HCT116 (cell line): ENCODE results near the gene PIP5KL1. TPM values are rescaled to one million over a fixed set of nuclear protein-coding genes. Genes with fewer than 3 reads are reported as not detected.
A peak's percentile ranks its signal among the peaks of the same experiment; 100 is the strongest.

Experiments used
- ATAC-seq: fragments of 200-7000 bp; cut with Tn5 transposase; 2 replicates; pipeline ENCODE4 v1.9.1; 2020; ENCODE audit warnings: mild to moderate bottlenecking, moderate library complexity
- BruUV-seq: library from RNA; stranded (reverse); fragments of 400-500 nt; replicated peaks from 2 replicates; lab custom pipeline; 2021; lab: Mats Ljungman, UMichigan
- CTCF ChIA-PET: fragments of 300-600 bp; sonication (Branson Sonifier 250); formaldehyde crosslinking; loops from one replicate; lab custom pipeline; 2021; ENCODE audit warnings: antibody characterized with exemption; lab: Charles Lee
- POLR2A ChIA-PET: fragments of 300-600, 350-600 bp; sonication (Branson Sonifier 250); formaldehyde crosslinking; loops from one replicate; lab custom pipeline; 2021; ENCODE audit warnings: antibody characterized with exemption; lab: Charles Lee
- RAD21 ChIA-PET, 2 experiments: fragments of 300-600 bp; sonication (Branson Sonifier 250); formaldehyde crosslinking; loops; one replicate each; lab custom pipeline; 2023; ENCODE audit warnings: low total read pairs in 2 of 2; ENCODE audit not compliant: uncharacterized antibody in 2 of 2, unreplicated experiment in 2 of 2, low non-redundant PET in 1 of 2; lab: Charles Lee
- DNase-seq: peaks from one replicate; pipeline ENCODE4 v3.0.0-alpha.2; 2010; ENCODE audit warnings: low read depth, low spot score
- H2AFZ ChIP-seq: fragments of 200-600 bp; shearing (Covaris generic), sonication (generic); 2 replicates; pipeline ENCODE4 v1.6.1; 2017; ENCODE audit warnings: low read depth, mixed run types, mixed read lengths, antibody characterized with exemption, low read length; ENCODE audit not compliant: poor library complexity, severe bottlenecking
- H3K27ac ChIP-seq: 2 replicates; pipeline ENCODE4 v1.5.1; 2012; ENCODE audit warnings: low read depth, low read length
- H3K27me3 ChIP-seq: fragments of 200-600 bp; sonication (generic); 2 replicates; pipeline ENCODE4 v1.6.1; 2016; ENCODE audit warnings: mixed run types, low read length, mixed read lengths; ENCODE audit not compliant: insufficient read depth
- H3K36me3 ChIP-seq, 2 experiments: fragments of 200-500 bp in 1 of 2; fragments of 200-600 bp in 1 of 2; sonication (Bioruptor generic) in 1 of 2; sonication (generic) in 1 of 2; 2 replicates each; pipeline versions ENCODE4 v1.5.1 to v1.6.1; 2014 to 2016; ENCODE audit warnings: low read length in 2 of 2, inconsistent platforms in 1 of 2, mixed read lengths in 1 of 2, mixed run types in 1 of 2; ENCODE audit not compliant: insufficient read depth in 2 of 2, control insufficient read depth in 1 of 2
- H3K4me1 ChIP-seq, 2 experiments: fragments of 200-600 bp in 1 of 2; sonication (generic) in 1 of 2; 2 replicates each; pipeline versions ENCODE4 v1.5.1 to v1.6.1; 2012 to 2017; ENCODE audit warnings: low read length in 2 of 2, inconsistent platforms in 1 of 2, mild to moderate bottlenecking in 1 of 2, mixed read lengths in 1 of 2, mixed run types in 1 of 2, moderate library complexity in 1 of 2; ENCODE audit not compliant: insufficient read depth in 2 of 2, control insufficient read depth in 1 of 2
- H3K4me2 ChIP-seq: fragments of 200-600 bp; sonication (generic); 2 replicates; pipeline ENCODE4 v1.6.1; 2017; ENCODE audit warnings: mixed run types, low read length, mixed read lengths
- H3K4me3 ChIP-seq, 2 experiments: fragments of 200-600 bp in 1 of 2; sonication (generic) in 1 of 2; replicated peaks in 1 of 2; 2 replicates each; pipeline ENCODE4 v1.5.1; 2011 to 2016; ENCODE audit warnings: low read length in 2 of 2, control low read depth in 1 of 2, low read depth in 1 of 2, mild to moderate bottlenecking in 1 of 2, mixed read lengths in 1 of 2, mixed run types in 1 of 2
- H3K79me2 ChIP-seq: fragments of 200-600 bp; sonication (generic); 2 replicates; pipeline ENCODE4 v1.6.1; 2017; ENCODE audit warnings: mild to moderate bottlenecking, mixed run types, low read length, moderate library complexity, mixed read lengths; ENCODE audit not compliant: insufficient read depth
- H3K9ac ChIP-seq: fragments of 200-600 bp; sonication (generic); 2 replicates; pipeline ENCODE4 v1.6.1; 2016; ENCODE audit warnings: low read length, mixed read lengths
- H3K9me2 ChIP-seq: fragments of 200-600 bp; sonication (generic), shearing (Covaris generic); 2 replicates; pipeline ENCODE4 v1.6.1; 2017; ENCODE audit warnings: mixed run types, mild to moderate bottlenecking, moderate library complexity; ENCODE audit not compliant: insufficient read depth
- H3K9me3 ChIP-seq, 2 experiments: fragments of 200-500 bp in 1 of 2; fragments of 200-600 bp in 1 of 2; sonication (Bioruptor generic) in 1 of 2; sonication (generic) in 1 of 2; 2 replicates each; pipeline ENCODE4 v1.6.1; 2014 to 2017; ENCODE audit warnings: low read length in 2 of 2, mixed read lengths in 2 of 2, inconsistent platforms in 1 of 2, low read depth in 1 of 2, mild to moderate bottlenecking in 1 of 2, mixed run types in 1 of 2, moderate library complexity in 1 of 2; ENCODE audit not compliant: control insufficient read depth in 1 of 2, insufficient read depth in 1 of 2
- H4K20me1 ChIP-seq: fragments of 200-600 bp; sonication (generic), shearing (Covaris generic); 2 replicates; pipeline ENCODE4 v1.6.1; 2017; ENCODE audit warnings: mixed run types, mild to moderate bottlenecking, moderate library complexity; ENCODE audit not compliant: insufficient read depth
- CBX3 ChIP-seq: IDR thresholded peaks from 2 replicates; pipeline ENCODE4 v1.6.1; 2012; ENCODE audit warnings: low read depth
- CEBPB ChIP-seq: IDR thresholded peaks from 2 replicates; pipeline ENCODE4 v1.6.1; 2012; ENCODE audit warnings: low read depth
- EGR1 ChIP-seq: IDR thresholded peaks from 2 replicates; pipeline ENCODE4 v1.6.1; 2012; ENCODE audit warnings: low read depth
- ELF1 ChIP-seq: IDR thresholded peaks from 2 replicates; pipeline ENCODE4 v1.6.1; 2012; ENCODE audit warnings: low read depth, borderline replicate concordance
- FOSL1 ChIP-seq: IDR thresholded peaks from 2 replicates; pipeline ENCODE4 v1.6.1; 2012; ENCODE audit warnings: low read depth
- MAX ChIP-seq: IDR thresholded peaks from 2 replicates; pipeline ENCODE4 v1.6.1; 2012
- POLR2A ChIP-seq: IDR thresholded peaks from 2 replicates; pipeline ENCODE4 v1.7.0; 2011; ENCODE audit warnings: borderline replicate concordance; ENCODE audit not compliant: insufficient read depth, insufficient read length; ENCODE audit errors: extremely low read depth
- REST ChIP-seq: IDR thresholded peaks from 2 replicates; pipeline ENCODE4 v1.6.1; 2012; ENCODE audit warnings: low read depth
- SIN3A ChIP-seq: IDR thresholded peaks from 2 replicates; pipeline ENCODE4 v1.6.1; 2012; ENCODE audit warnings: low read depth
- SRF ChIP-seq: IDR thresholded peaks from 2 replicates; pipeline ENCODE4 v1.6.1; 2012; ENCODE audit warnings: low read depth
- YY1 ChIP-seq: IDR thresholded peaks from 2 replicates; pipeline ENCODE4 v1.6.1; 2011; ENCODE audit warnings: low read length, low read depth, moderate library complexity, mild to moderate bottlenecking; ENCODE audit not compliant: insufficient replicate concordance; ENCODE audit errors: extremely low read depth
- ZBTB33 ChIP-seq: IDR thresholded peaks from 2 replicates; pipeline ENCODE4 v1.6.1; 2011; ENCODE audit warnings: mild to moderate bottlenecking, low read length, moderate library complexity; ENCODE audit not compliant: insufficient replicate concordance; ENCODE audit errors: extremely low read depth
- ZFX ChIP-seq: fragments of 450-650 bp; IDR thresholded peaks from 2 replicates; pipeline ENCODE4 v1.6.1; 2017
- intact Hi-C: fragments of 100-400 bp; cut with micrococcal nuclease; formaldehyde crosslinking; loops from 2 replicates; pipeline ENCODE4 v1.10.0; 2022
- total RNA-seq: library from RNA; stranded (reverse); gene quantifications from one replicate; pipeline ENCODE4 v1.2.1, GENCODE V29; 2021; ENCODE audit not compliant: unreplicated experiment

The PIP5KL1 gene
- total RNA-seq, 1 experiment from 2014 or later: 37.6 TPM

GRCh38 chr9:127892831-127893230, 37.7 kb downstream of the PIP5KL1 start:
- no TSS peak for BruUV-seq
- H3K27ac ChIP-seq: no peak overlapping the region
- no peaks in the 10 kb centered on the region for H4K20me1 ChIP-seq
- CTCF ChIA-PET: no interaction called here
- no peak overlapping the region for H2AFZ ChIP-seq
- no peaks in the 10 kb centered on the region; the same call in 1 of the 2 replicates for H3K79me2 ChIP-seq
- no peak for DNase-seq
- peaks cover 0 to 15% of the 10 kb centered on the region in 2 experiments; a peak in 2 of 4 replicates for H3K9me3 ChIP-seq
- no peak overlapping the region for H3K9ac ChIP-seq
- no peaks in the 10 kb centered on the region for H3K9me2 ChIP-seq
- no peak overlapping the region for H3K4me3 ChIP-seq
- peaks cover 24 to 56% of the 10 kb centered on the region in 2 experiments for H3K36me3 ChIP-seq
- H3K4me2 ChIP-seq: no peak overlapping the region
- H3K27me3 ChIP-seq: no peaks in the 10 kb centered on the region
- intact Hi-C loops: no loop called here
- POLR2A ChIA-PET: interaction anchor here (0.5 kb wide), 1 partner anchor 24 kb away, joined by 4 read pairs; the partner anchor contains the start of gene ST6GALNAC4
- peaks cover 10 to 12% of the 10 kb centered on the region in 2 experiments; a peak in 3 of 4 replicates for H3K4me1 ChIP-seq
- TF ChIP-seq CBX3 (peak; percentile 96), EGR1 (no peak), ELF1 (no peak), ZFX (no peak), YY1 (no peak), CEBPB (no peak)
- RAD21 ChIA-PET: no interaction called here
- ATAC-seq: no peak

- Histone ChIP-seq H3K9me3 (peaks cover 0 to 15% of the 10 kb centered on the region in 2 experiments; a peak in 2 of 4 replicates), H3K36me3 (peaks cover 22 to 58% of the 10 kb centered on the region in 2 experiments), H3K4me2 (no peak overlapping the region), H3K4me3 (no peak overlapping the region), H2AFZ (no peak overlapping the region), H3K27me3 (no peaks in the 10 kb centered on the region), H3K27ac (no peak overlapping the region), H3K9ac (no peak overlapping the region), H4K20me1 (no peaks in the 10 kb centered on the region), H3K9me2 (no peaks in the 10 kb centered on the region), H3K79me2 (no peaks in the 10 kb centered on the region), H3K4me1 (peaks cover 2 to 4% of the 10 kb centered on the region in 2 experiments; a peak in 2 of 4 replicates)
- no TSS peak for BruUV-seq
- CTCF ChIA-PET: no interaction called here
- peak; percentile 28; the same call in 1 of the 2 replicates for ATAC-seq
- POLR2A ChIA-PET: interaction anchor here (0.8 kb wide), 1 partner anchor 9 kb away, joined by 3 read pairs; the partner anchor contains the start of gene ST6GALNAC6
- no peak for DNase-seq
- RAD21 ChIA-PET: no interaction called here
- intact Hi-C loops: no loop called here
- no peak for TF ChIP-seq SIN3A
- no peak for TF ChIP-seq MAX
- TF ChIP-seq CBX3: no peak
- TF ChIP-seq CEBPB: no peak
- no peak for TF ChIP-seq SRF
- no peak for TF ChIP-seq POLR2A
- TF ChIP-seq ZFX: no peak
- no peak for TF ChIP-seq FOSL1
- TF ChIP-seq ZBTB33: no peak
- TF ChIP-seq REST: no peak
Observed at GRCh38 chr9:127890053-127890452, 40.5 kb downstream of the PIP5KL1 start.
